HCT116 (cell line): Measurements from ENCODE around the gene GMDS.

Experiments used
- SIN3A ChIP-seq: IDR thresholded peaks from 2 replicates; pipeline ENCODE4 v1.6.1; 2012; ENCODE audit warnings: low read depth
- TF ChIP-seq, protein P1 (sequence below), 3 experiments: fragments of 200-600 bp in 1 of 3; sonication (generic) in 1 of 3; IDR thresholded peaks in 2 of 3; conservative IDR thresholded peaks in 1 of 3; 2 replicates each; pipeline ENCODE4 v1.5.1; 2012 to 2017; ENCODE audit warnings: low read depth in 2 of 3, low read length in 2 of 3, antibody characterized with exemption in 1 of 3, borderline replicate concordance in 1 of 3, control low read depth in 1 of 3, mild to moderate bottlenecking in 1 of 3, mixed read lengths in 1 of 3, mixed run types in 1 of 3, moderate library complexity in 1 of 3; ENCODE audit not compliant: insufficient read depth in 1 of 3

DNA sequence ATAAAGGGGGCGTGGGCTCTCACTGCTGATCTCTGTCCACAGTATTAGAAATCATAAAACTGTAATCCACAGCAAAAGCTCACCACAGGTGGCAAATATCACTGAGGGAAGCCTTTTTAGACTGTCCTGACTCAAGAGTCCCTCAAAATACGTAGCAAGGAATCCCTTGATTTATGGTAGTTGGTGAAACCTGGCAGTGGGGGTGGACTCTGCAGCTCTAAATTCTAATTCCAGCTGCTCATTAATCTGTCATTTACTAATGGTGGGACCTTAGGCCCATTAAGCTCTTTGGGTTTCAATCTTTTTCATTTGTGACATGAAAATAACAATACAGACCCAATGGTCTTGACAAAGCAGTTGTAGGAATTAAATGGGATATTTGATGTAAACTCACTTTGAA lies 32.3 kb downstream of the GMDS start:
- TF ChIP-seq, protein P1, sequence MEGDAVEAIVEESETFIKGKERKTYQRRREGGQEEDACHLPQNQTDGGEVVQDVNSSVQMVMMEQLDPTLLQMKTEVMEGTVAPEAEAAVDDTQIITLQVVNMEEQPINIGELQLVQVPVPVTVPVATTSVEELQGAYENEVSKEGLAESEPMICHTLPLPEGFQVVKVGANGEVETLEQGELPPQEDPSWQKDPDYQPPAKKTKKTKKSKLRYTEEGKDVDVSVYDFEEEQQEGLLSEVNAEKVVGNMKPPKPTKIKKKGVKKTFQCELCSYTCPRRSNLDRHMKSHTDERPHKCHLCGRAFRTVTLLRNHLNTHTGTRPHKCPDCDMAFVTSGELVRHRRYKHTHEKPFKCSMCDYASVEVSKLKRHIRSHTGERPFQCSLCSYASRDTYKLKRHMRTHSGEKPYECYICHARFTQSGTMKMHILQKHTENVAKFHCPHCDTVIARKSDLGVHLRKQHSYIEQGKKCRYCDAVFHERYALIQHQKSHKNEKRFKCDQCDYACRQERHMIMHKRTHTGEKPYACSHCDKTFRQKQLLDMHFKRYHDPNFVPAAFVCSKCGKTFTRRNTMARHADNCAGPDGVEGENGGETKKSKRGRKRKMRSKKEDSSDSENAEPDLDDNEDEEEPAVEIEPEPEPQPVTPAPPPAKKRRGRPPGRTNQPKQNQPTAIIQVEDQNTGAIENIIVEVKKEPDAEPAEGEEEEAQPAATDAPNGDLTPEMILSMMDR (IDR thresholded peaks at IDR 0.05 in 2 of 3, conservative IDR thresholded peaks at IDR 0.05 in 1 of 3; ENCODE audit: borderline replicate concordance in 1 of 3, insufficient read depth in 1 of 3, low read depth in 2 of 3, low read length in 2 of 3): no peak
- TF ChIP-seq SIN3A: no peak
